ENCODE measurements around the gene DAZAP2. TPM values are rescaled to one million over a fixed set of nuclear protein-coding genes. Genes with fewer than 3 reads are reported as not detected.

DAZAP2 gene
- 84.9 and 100 TPM in 2 replicates for total RNA-seq (2022)
- percentile 72 among the genes with signal in this experiment for Bru-seq, nascent RNA
- BruChase-seq, experiment 1, labeled RNA remaining after a 2-hour chase = percentile 84 among the genes with signal in this experiment
- BruChase-seq, experiment 2, labeled RNA remaining after a 6-hour chase = percentile 90 among the genes with signal in this experiment
- long read RNA-seq, transcript DAZAP2-201 (4 exons, 2,598 nt) = major isoform, 338 of 403 reads
- long read RNA-seq, transcript DAZAP2-202 (4 exons, 1,117 nt) = minor isoform, 8 of 403 reads
- long read RNA-seq, partial matches to known transcripts = 4 of 403 reads
- long read RNA-seq, other reads (novel, unspliced or antisense) = 43 of 403 reads

GRCh38 chr12:51238510-51239334, at the start of gene DAZAP2:
Gene DAZAP2, plus strand, starts transcription at chr12:51238826. Its CDS starts 82 bp downstream, at chr12:51238908.
- peaks cover 2% of the 10 kb centered on the region; the same call in 1 of the 2 replicates for H3K36me3 ChIP-seq (ENCODE audit: control insufficient read depth, insufficient read depth, low read length)
- peak within 1 kb of the TSS; percentile 86 for H3K4me3 Mint-ChIP-seq (ENCODE audit: unreplicated experiment)
- peak; percentile 16 to 59 for TF ChIP-seq CTCF (IDR thresholded peaks at IDR 0.05; ENCODE audit: insufficient read depth in 1 of 2, low read depth in 1 of 2, low read length in 1 of 2, severe bottlenecking in 1 of 2, unreplicated experiment in 1 of 2)
- H3K4me1 Mint-ChIP-seq (ENCODE audit: low read depth, unreplicated experiment) = peaks cover 5% of the 10 kb centered on the region
- TSS peak; percentile 71 for BruUV-seq (replicated peaks)
- peaks cover 57% of the 10 kb centered on the region for H3K36me3 Mint-ChIP-seq (ENCODE audit: insufficient read depth, unreplicated experiment)
- ChIA-PET POLR2A (interaction anchor here (0.5 to 1.9 kb wide), 26 partner anchors 9 to 1861 kb away, joined by 3 to 39 read pairs (median 4); partner anchors contain the start of genes CSRNP2, LETMD1, POU6F1 and SLC11A2), CTCF (interaction anchor here (0.6 to 2.0 kb wide), 12 partner anchors 10 to 1149 kb away, joined by 3 to 26 read pairs (median 4); partner anchors contain the start of genes POU6F1 and SMAGP)
- no peaks in the 10 kb centered on the region for H3K9me3 Mint-ChIP-seq (ENCODE audit: unreplicated experiment)
- DNase-seq = peak; percentile 98
- H3K27me3 Mint-ChIP-seq (ENCODE audit: insufficient read depth, unreplicated experiment) = no peaks in the 10 kb centered on the region
- H3K9me3 ChIP-seq = no peaks in the 10 kb centered on the region
- peak within 1 kb of the TSS; percentile 75 for H3K4me3 ChIP-seq (ENCODE audit: low read depth, low read length)
- H3K4me1 ChIP-seq = peaks cover 17% of the 10 kb centered on the region
- H3K27me3 ChIP-seq (replicated peaks; ENCODE audit: control insufficient read depth, insufficient read depth, low read length) = no peaks in the 10 kb centered on the region
- intact Hi-C loops (cut with micrococcal nuclease; ENCODE audit: unreplicated experiment) = loop anchor here (1.0 to 10.0 kb wide), 6 partner anchors 20 to 414 kb away; partner anchors contain the start of genes CSRNP2, LETMD1, POU6F1 and SLC11A2
- H3K27ac Mint-ChIP-seq (ENCODE audit: unreplicated experiment) = peak within 1 kb of the TSS; percentile 100

- Mint-ChIP-seq H3K4me1 (ENCODE audit: low read depth, unreplicated experiment) (peaks cover 5% of the 10 kb centered on the region), H3K27ac (ENCODE audit: unreplicated experiment) (no peak overlapping the region), H3K9me3 (ENCODE audit: unreplicated experiment) (no peaks in the 10 kb centered on the region), H3K36me3 (ENCODE audit: insufficient read depth, unreplicated experiment) (no peaks in the 10 kb centered on the region), H3K4me3 (ENCODE audit: unreplicated experiment) (no peak overlapping the region), H3K27me3 (ENCODE audit: insufficient read depth, unreplicated experiment) (no peaks in the 10 kb centered on the region)
- no peak for DNase-seq
- Histone ChIP-seq H3K9me3 (no peaks in the 10 kb centered on the region), H3K4me1 (no peaks in the 10 kb centered on the region), H3K4me3 (ENCODE audit: low read depth, low read length) (no peak overlapping the region), H3K36me3 (ENCODE audit: control insufficient read depth, insufficient read depth, low read length) (no peaks in the 10 kb centered on the region), H3K27me3 (replicated peaks; ENCODE audit: control insufficient read depth, insufficient read depth, low read length) (no peaks in the 10 kb centered on the region)
- BruUV-seq (replicated peaks) = no TSS peak
- TF ChIP-seq CTCF (IDR thresholded peaks at IDR 0.05; ENCODE audit: insufficient read depth in 1 of 2, low read depth in 1 of 2, low read length in 1 of 2, severe bottlenecking in 1 of 2, unreplicated experiment in 1 of 2) = no peak
- POLR2A ChIA-PET = no interaction called here
- intact Hi-C loops (cut with micrococcal nuclease; ENCODE audit: unreplicated experiment) = no loop called here
- CTCF ChIA-PET = no interaction called here
These were observed 48.8 kb upstream of the DAZAP2 start for GRCh38 chr12:51189790-51190355.

- Histone ChIP-seq H3K36me3 (ENCODE audit: control insufficient read depth, insufficient read depth, low read length) (no peaks in the 10 kb centered on the region), H3K4me1 (no peaks in the 10 kb centered on the region), H3K9me3 (no peaks in the 10 kb centered on the region), H3K4me3 (ENCODE audit: low read depth, low read length) (no peak overlapping the region), H3K27me3 (replicated peaks; ENCODE audit: control insufficient read depth, insufficient read depth, low read length) (no peaks in the 10 kb centered on the region)
- no peak for TF ChIP-seq CTCF (IDR thresholded peaks at IDR 0.05; ENCODE audit: insufficient read depth in 1 of 2, low read depth in 1 of 2, low read length in 1 of 2, severe bottlenecking in 1 of 2, unreplicated experiment in 1 of 2)
- Mint-ChIP-seq H3K4me1 (ENCODE audit: low read depth, unreplicated experiment) (no peaks in the 10 kb centered on the region), H3K27me3 (ENCODE audit: insufficient read depth, unreplicated experiment) (no peaks in the 10 kb centered on the region), H3K4me3 (ENCODE audit: unreplicated experiment) (no peak overlapping the region), H3K9me3 (ENCODE audit: unreplicated experiment) (no peaks in the 10 kb centered on the region), H3K27ac (ENCODE audit: unreplicated experiment) (no peak overlapping the region), H3K36me3 (ENCODE audit: insufficient read depth, unreplicated experiment) (no peaks in the 10 kb centered on the region)
- no TSS peak for BruUV-seq (replicated peaks)
- DNase-seq = no peak
- intact Hi-C loops (cut with micrococcal nuclease; ENCODE audit: unreplicated experiment) = no loop called here
- ChIA-PET POLR2A (interaction anchor here (0.8 kb wide), 1 partner anchor 107 kb away, joined by 3 read pairs; no protein-coding TSS in a partner anchor), CTCF (no interaction called here)
These were observed 47.8 kb upstream of the DAZAP2 start for GRCh38 chr12:51190820-51191219.

Data from Caco-2 (cell line).